B cell (primary cell): ENCODE measurements around the gene AFF1.

ENCODE experiments used
- EZH2 ChIP-seq: IDR thresholded peaks from 2 replicates; pipeline ENCODE4 v1.6.1; 2012; ENCODE audit warnings: borderline replicate concordance, low read depth, mild to moderate bottlenecking, moderate library complexity, low read length; ENCODE audit not compliant: insufficient read depth, poor library complexity, severe bottlenecking
- TF ChIP-seq, protein P1 (sequence below): fragments of 200-600 bp; IDR thresholded peaks from one replicate; pipeline ENCODE4 v1.8.0; 2022; ENCODE audit warnings: antibody characterized with exemption, mild to moderate bottlenecking

DNA sequence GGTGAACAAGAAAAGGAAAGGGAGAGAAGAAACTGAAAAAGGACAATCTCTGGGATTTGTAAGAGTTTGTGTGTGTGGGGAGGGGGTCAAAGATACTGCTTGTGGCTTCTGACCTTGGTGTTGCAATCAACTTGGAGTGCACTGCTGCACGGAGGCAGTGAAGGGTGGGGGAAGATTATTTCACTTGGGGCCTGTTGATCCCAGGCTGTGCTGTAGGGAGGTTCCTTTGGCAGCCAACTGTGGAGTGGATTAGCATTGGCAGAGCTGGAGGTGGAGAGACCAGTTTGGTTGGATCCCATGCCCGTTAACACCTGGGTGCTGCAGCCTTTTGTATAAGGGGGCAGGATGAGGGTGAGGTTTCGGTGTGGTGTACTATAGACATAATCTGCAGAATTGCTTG, 38.2 kb downstream of the AFF1 start:
- TF ChIP-seq, protein P1, sequence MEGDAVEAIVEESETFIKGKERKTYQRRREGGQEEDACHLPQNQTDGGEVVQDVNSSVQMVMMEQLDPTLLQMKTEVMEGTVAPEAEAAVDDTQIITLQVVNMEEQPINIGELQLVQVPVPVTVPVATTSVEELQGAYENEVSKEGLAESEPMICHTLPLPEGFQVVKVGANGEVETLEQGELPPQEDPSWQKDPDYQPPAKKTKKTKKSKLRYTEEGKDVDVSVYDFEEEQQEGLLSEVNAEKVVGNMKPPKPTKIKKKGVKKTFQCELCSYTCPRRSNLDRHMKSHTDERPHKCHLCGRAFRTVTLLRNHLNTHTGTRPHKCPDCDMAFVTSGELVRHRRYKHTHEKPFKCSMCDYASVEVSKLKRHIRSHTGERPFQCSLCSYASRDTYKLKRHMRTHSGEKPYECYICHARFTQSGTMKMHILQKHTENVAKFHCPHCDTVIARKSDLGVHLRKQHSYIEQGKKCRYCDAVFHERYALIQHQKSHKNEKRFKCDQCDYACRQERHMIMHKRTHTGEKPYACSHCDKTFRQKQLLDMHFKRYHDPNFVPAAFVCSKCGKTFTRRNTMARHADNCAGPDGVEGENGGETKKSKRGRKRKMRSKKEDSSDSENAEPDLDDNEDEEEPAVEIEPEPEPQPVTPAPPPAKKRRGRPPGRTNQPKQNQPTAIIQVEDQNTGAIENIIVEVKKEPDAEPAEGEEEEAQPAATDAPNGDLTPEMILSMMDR = no peak
- TF ChIP-seq EZH2 = no peak
